HL-60 (cell line): ENCODE data around the gene CASP3.
"Not testable (repeated sequence)": the region's sequence is repeated elsewhere in the genome, so short reads cannot be mapped to it uniquely, and the experiment has no call there.

Experiments
- GABPA ChIP-seq: IDR thresholded peaks from 2 replicates; pipeline ENCODE4 v1.6.1; 2012; ENCODE audit warnings: low read depth
- POLR2AphosphoS5 ChIP-seq: IDR thresholded peaks from 2 replicates; pipeline ENCODE4 v1.6.1; 2012; ENCODE audit warnings: low read depth
- SPI1 ChIP-seq: IDR thresholded peaks from 2 replicates; pipeline ENCODE4 v1.6.1; 2012; ENCODE audit warnings: low read depth, mild to moderate bottlenecking, borderline replicate concordance
- TF ChIP-seq, protein P1 (sequence below): IDR thresholded peaks from one replicate; pipeline ENCODE4 v1.5.1; 2011; ENCODE audit warnings: low read length, control low read depth, inconsistent platforms; ENCODE audit not compliant: insufficient read depth

DNA sequence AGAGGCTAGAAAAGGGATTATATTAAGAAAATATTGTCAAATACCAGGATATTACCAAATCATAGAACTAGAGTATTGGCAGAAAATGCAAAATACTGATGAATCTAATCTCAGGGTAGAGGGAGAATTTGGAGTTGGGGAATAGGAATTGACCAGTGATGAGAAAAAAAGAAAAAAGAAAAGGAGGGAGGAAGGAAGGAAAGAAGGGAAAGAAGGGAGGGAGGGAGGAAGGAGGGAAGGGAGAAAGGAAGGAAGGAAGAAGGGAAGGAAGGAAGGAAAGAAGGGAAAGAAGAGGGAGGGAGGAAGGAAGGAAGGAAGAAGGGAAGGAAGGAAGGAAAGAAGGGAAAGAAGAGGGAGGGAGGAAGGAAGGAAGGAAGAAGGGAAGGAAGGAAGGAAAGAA lies 3.4 kb upstream of the CASP3 start:
- TF ChIP-seq, protein P1, sequence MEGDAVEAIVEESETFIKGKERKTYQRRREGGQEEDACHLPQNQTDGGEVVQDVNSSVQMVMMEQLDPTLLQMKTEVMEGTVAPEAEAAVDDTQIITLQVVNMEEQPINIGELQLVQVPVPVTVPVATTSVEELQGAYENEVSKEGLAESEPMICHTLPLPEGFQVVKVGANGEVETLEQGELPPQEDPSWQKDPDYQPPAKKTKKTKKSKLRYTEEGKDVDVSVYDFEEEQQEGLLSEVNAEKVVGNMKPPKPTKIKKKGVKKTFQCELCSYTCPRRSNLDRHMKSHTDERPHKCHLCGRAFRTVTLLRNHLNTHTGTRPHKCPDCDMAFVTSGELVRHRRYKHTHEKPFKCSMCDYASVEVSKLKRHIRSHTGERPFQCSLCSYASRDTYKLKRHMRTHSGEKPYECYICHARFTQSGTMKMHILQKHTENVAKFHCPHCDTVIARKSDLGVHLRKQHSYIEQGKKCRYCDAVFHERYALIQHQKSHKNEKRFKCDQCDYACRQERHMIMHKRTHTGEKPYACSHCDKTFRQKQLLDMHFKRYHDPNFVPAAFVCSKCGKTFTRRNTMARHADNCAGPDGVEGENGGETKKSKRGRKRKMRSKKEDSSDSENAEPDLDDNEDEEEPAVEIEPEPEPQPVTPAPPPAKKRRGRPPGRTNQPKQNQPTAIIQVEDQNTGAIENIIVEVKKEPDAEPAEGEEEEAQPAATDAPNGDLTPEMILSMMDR = not testable (repeated sequence)
- TF ChIP-seq POLR2AphosphoS5, GABPA, SPI1: not testable (repeated sequence)
